Neural cell (in vitro differentiated cells): ENCODE measurements around the gene GMPPA. TPM values are rescaled to one million over a fixed set of nuclear protein-coding genes. Genes with fewer than 3 reads are reported as not detected.

Experiments
- H2AFZ ChIP-seq: fragments of 200-600, 300-800 bp; sonication (generic), shearing (Covaris generic); 2 replicates; pipeline ENCODE4 v1.6.0; 2014; ENCODE audit warnings: low read depth, mild to moderate bottlenecking, antibody characterized with exemption, low read length, moderate library complexity
- H3F3A ChIP-seq: fragments of 200-600 bp; shearing (Covaris generic); 2 replicates; pipeline ENCODE4 v1.6.1; 2016; ENCODE audit warnings: mild to moderate bottlenecking, moderate library complexity, mixed read lengths, antibody characterized with exemption, low read length; ENCODE audit not compliant: insufficient read depth, poor library complexity, severe bottlenecking
- H3K27ac ChIP-seq: fragments of 200-600, 300-800 bp; sonication (generic), shearing (Covaris generic); 2 replicates; pipeline ENCODE4 v1.5.1; 2014; ENCODE audit warnings: mild to moderate bottlenecking, low read length, moderate library complexity
- H3K27me3 ChIP-seq: fragments of 300-800, 200-600 bp; sonication (generic), shearing (Covaris generic); 2 replicates; pipeline ENCODE4 v1.6.0; 2014; ENCODE audit warnings: mild to moderate bottlenecking, low read depth, low read length, moderate library complexity; ENCODE audit not compliant: insufficient read depth
- H3K36me3 ChIP-seq: fragments of 300-800, 200-600 bp; sonication (generic), shearing (Covaris generic); 2 replicates; pipeline ENCODE4 v1.5.1; 2014; ENCODE audit warnings: mild to moderate bottlenecking, antibody characterized with exemption, low read length, moderate library complexity; ENCODE audit not compliant: insufficient read depth
- H3K4me2 ChIP-seq: fragments of 300-800, 200-600 bp; sonication (generic), shearing (Covaris generic); 2 replicates; pipeline ENCODE4 v1.6.0; 2014; ENCODE audit warnings: mild to moderate bottlenecking, low read length
- H3K4me3 ChIP-seq: fragments of 300-800, 200-600 bp; sonication (generic), shearing (Covaris generic); 2 replicates; pipeline ENCODE4 v1.5.1; 2014; ENCODE audit warnings: mild to moderate bottlenecking, low read length, moderate library complexity
- H3K79me2 ChIP-seq: fragments of 200-600 bp; shearing (Covaris generic); replicated peaks from 2 replicates; pipeline ENCODE4 v1.6.0; 2014; ENCODE audit warnings: mild to moderate bottlenecking, low read length, moderate library complexity; ENCODE audit not compliant: insufficient read depth
- H3K9ac ChIP-seq: fragments of 300-800, 200-600 bp; sonication (generic), shearing (Covaris generic); 2 replicates; pipeline ENCODE4 v1.6.1; 2016; ENCODE audit warnings: mild to moderate bottlenecking, low read length, mixed read lengths
- H3K9me2 ChIP-seq: fragments of 200-600 bp; shearing (Covaris generic); 2 replicates; pipeline ENCODE4 v1.6.1; 2016; ENCODE audit warnings: mild to moderate bottlenecking, low read length, mixed read lengths; ENCODE audit not compliant: insufficient read depth
- H3K9me3 ChIP-seq: fragments of 200-600, 300-800 bp; sonication (generic), shearing (Covaris generic); 2 replicates; pipeline ENCODE4 v1.6.1; 2016; ENCODE audit warnings: mild to moderate bottlenecking, mixed run types, low read length, moderate library complexity, mixed read lengths
- H4K20me1 ChIP-seq: fragments of 200-600 bp; shearing (Covaris generic); 2 replicates; pipeline ENCODE4 v1.6.1; 2016; ENCODE audit warnings: mild to moderate bottlenecking, mixed run types; ENCODE audit not compliant: insufficient read depth
- CTCF ChIP-seq: fragments of 450-650 bp; IDR thresholded peaks from 2 replicates; pipeline ENCODE4 v1.5.1; 2014; ENCODE audit warnings: antibody characterized with exemption, mild to moderate bottlenecking, moderate library complexity; ENCODE audit not compliant: poor library complexity, severe bottlenecking
- EP300 ChIP-seq: fragments of 450-650 bp; conservative IDR thresholded peaks from 2 replicates; pipeline ENCODE4 v1.6.1; 2014; ENCODE audit warnings: antibody characterized with exemption, mild to moderate bottlenecking, moderate library complexity; ENCODE audit not compliant: poor library complexity, severe bottlenecking
- EZH2 ChIP-seq: fragments of 200-600, 300-800 bp; shearing (Covaris generic), sonication (generic); IDR thresholded peaks from 2 replicates; pipeline ENCODE4 v1.6.1; 2014; ENCODE audit warnings: antibody characterized with exemption, low read length, borderline replicate concordance, mild to moderate bottlenecking; ENCODE audit not compliant: insufficient read depth, poor library complexity, severe bottlenecking
- MXI1 ChIP-seq: fragments of 450-650 bp; conservative IDR thresholded peaks from 2 replicates; pipeline ENCODE4 v1.6.1; 2014; ENCODE audit warnings: antibody characterized with exemption, mild to moderate bottlenecking; ENCODE audit not compliant: poor library complexity, severe bottlenecking
- POLR2AphosphoS5 ChIP-seq: IDR thresholded peaks from 2 replicates; pipeline ENCODE4 v1.6.1; 2012
- RAD21 ChIP-seq: fragments of 450-650 bp; conservative IDR thresholded peaks from 2 replicates; pipeline ENCODE4 v1.6.1; 2014; ENCODE audit warnings: antibody characterized with exemption, mild to moderate bottlenecking, moderate library complexity
- REST ChIP-seq: IDR thresholded peaks from 2 replicates; pipeline ENCODE4 v1.6.1; 2012; ENCODE audit warnings: borderline replicate concordance
- SMC3 ChIP-seq: fragments of 450-650 bp; conservative IDR thresholded peaks from 2 replicates; pipeline ENCODE4 v1.6.1; 2014; ENCODE audit warnings: antibody characterized with exemption, mild to moderate bottlenecking, moderate library complexity; ENCODE audit not compliant: poor library complexity
- TAF1 ChIP-seq: IDR thresholded peaks from 2 replicates; pipeline ENCODE4 v1.6.1; 2012; ENCODE audit warnings: low read depth
- polyA plus RNA-seq: library from polyadenylated mRNA; depleted of rRNA; stranded (reverse); fragments of >200 nt; gene quantifications from 2 replicates; pipeline ENCODE4 v1.2.3, GENCODE V29; 2014

Gene GMPPA
- polyA plus RNA-seq, 1 donor from 2014 or later: 20.4 TPM

- Histone ChIP-seq H4K20me1 (no peaks in the 10 kb centered on the region), H3K27ac (no peak overlapping the region), H3K4me2 (no peak overlapping the region), H3K9me2 (no peaks in the 10 kb centered on the region), H3K9ac (no peak overlapping the region), H3K36me3 (no peaks in the 10 kb centered on the region), H3K79me2 (no peaks in the 10 kb centered on the region), H3K4me3 (no peak overlapping the region), H3K9me3 (no peaks in the 10 kb centered on the region), H3F3A (no peaks in the 10 kb centered on the region), H3K27me3 (no peaks in the 10 kb centered on the region), H2AFZ (no peak overlapping the region)
- TF ChIP-seq MXI1: no peak
- TF ChIP-seq EZH2: no peak
- TF ChIP-seq CTCF: no peak
- TF ChIP-seq RAD21: no peak
- no peak for TF ChIP-seq TAF1
- no peak for TF ChIP-seq POLR2AphosphoS5
- no peak for TF ChIP-seq EP300
- TF ChIP-seq SMC3: no peak
- TF ChIP-seq REST: no peak
These were observed 9.7 kb downstream of the GMPPA start for GRCh38 chr2:219508444-219508734.

- Histone ChIP-seq H3K4me3 (peak overlapping the region; percentile 10), H4K20me1 (no peaks in the 10 kb centered on the region), H3F3A (no peaks in the 10 kb centered on the region), H3K9me3 (no peaks in the 10 kb centered on the region), H3K27ac (no peak overlapping the region), H3K9me2 (no peaks in the 10 kb centered on the region), H3K36me3 (no peaks in the 10 kb centered on the region), H3K9ac (peak overlapping the region; percentile 15), H3K27me3 (no peaks in the 10 kb centered on the region), H3K4me2 (no peak overlapping the region), H2AFZ (no peak overlapping the region), H3K79me2 (no peaks in the 10 kb centered on the region)
- TF ChIP-seq POLR2AphosphoS5 (no peak), EZH2 (no peak), TAF1 (no peak), MXI1 (no peak), RAD21 (no peak), EP300 (no peak), SMC3 (no peak), CTCF (no peak), REST (no peak)
These were observed 10.5 kb downstream of the GMPPA start for GRCh38 chr2:219508971-219509779.
